Measurements from ENCODE around the gene CERS4.

DNA sequence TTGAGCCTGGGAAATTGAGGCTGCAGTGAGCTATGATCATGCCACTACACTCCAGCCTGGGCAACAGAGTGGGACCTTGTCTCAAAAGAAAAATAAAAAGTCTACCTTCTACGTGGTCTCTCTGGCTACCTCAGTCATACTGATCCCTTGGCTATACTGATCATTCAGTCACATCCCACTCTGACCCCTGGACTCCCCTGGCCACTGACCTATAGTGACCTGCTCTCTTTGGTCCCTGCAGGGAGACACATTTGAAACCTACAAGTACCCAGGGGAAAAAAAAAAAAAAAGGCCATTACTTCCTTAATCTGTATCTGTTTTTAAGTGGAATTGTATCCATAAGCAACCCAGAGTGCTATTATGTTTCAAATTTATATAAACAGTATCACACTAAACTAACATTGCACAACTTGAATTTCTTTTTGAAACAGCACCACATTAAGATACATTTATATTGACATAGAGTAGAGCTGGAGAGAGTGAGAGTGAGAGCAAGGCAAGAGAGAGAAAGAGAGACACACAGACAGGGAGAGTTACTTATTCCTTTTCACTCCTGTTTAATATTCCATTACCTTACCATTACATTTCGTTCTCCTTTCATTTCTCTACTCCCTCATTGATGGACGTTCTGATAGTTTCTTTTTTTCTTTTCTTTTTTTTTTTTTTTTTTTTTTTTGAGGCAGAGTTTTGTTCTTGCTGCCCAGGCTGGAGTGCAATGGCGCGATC, 23.7 kb upstream of the CERS4 start:
- TF ChIP-seq, protein P1, sequence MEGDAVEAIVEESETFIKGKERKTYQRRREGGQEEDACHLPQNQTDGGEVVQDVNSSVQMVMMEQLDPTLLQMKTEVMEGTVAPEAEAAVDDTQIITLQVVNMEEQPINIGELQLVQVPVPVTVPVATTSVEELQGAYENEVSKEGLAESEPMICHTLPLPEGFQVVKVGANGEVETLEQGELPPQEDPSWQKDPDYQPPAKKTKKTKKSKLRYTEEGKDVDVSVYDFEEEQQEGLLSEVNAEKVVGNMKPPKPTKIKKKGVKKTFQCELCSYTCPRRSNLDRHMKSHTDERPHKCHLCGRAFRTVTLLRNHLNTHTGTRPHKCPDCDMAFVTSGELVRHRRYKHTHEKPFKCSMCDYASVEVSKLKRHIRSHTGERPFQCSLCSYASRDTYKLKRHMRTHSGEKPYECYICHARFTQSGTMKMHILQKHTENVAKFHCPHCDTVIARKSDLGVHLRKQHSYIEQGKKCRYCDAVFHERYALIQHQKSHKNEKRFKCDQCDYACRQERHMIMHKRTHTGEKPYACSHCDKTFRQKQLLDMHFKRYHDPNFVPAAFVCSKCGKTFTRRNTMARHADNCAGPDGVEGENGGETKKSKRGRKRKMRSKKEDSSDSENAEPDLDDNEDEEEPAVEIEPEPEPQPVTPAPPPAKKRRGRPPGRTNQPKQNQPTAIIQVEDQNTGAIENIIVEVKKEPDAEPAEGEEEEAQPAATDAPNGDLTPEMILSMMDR (IDR thresholded peaks at IDR 0.05), result no peak
- no peak for TF ChIP-seq EZH2 (IDR thresholded peaks at IDR 0.05; ENCODE audit: borderline replicate concordance, insufficient read depth, low read depth, low read length, poor library complexity, severe bottlenecking)
